Esophagus mucosa (tissue), 1 donor: ENCODE data around the gene CALU. TPM values are rescaled to one million over a fixed set of nuclear protein-coding genes. Genes with fewer than 3 reads are reported as not detected.

Experiments
- ATAC-seq: fragments of 200-7000 bp; cut with Tn5 transposase; one replicate; pipeline ENCODE4 v1.9.1; 2020
- total RNA-seq: library from RNA; stranded (reverse); gene quantifications from one replicate; pipeline ENCODE4 v1.2.4, GENCODE V29; 2023
- donor health status: DM: yes; HTN: yes; CAD: no.

CALU gene
- 21.4 TPM for total RNA-seq

DNA sequence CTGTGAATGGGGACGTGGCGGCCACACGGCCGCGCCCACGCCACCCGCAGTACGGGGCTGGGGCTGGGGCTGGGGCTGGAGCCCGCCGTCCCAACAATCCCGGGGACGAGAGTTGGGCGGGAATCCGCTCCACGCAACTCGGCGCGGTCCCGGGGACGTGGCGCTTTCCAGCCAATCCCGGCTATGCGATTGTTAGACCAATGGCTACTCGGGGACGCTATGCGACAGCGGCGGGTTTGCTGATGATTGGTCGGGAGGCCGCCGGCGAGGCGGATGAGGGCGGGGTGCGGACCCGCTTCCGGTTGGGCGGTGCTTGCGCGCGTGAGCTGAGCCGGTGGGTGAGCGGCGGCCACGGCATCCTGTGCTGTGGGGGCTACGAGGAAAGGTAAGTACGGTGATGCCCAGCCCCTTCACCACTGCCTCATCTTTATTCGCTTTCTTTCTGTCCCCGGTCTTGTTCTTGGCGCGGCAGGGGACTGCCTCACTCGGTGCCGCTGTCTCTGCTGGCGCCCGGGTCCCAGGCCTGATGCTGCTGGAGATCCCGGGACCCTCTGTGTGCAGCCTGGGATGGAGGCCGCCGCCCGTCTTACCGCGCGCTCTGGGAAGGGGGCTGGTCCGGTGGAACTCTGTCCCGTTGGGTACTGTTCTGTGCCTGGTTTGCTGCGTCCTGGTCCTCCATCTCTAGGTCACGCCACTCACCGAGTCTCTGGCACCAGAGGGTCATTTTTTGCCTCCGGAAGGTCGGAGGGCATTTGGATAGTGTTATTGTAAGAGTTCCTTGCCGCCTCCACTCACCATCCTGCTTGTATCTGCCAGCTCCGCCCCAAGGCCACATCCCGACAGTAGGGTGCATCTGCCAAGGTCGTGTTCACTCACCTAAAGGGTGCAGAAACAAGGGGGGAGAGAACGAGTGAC is at the start of gene CALU:
TSS of gene CALU (plus strand) at position 312 of the 915 bp plus-strand sequence. CDS start 9,225 bp downstream, outside the sequence.
- peak; percentile 99 for ATAC-seq

DNA sequence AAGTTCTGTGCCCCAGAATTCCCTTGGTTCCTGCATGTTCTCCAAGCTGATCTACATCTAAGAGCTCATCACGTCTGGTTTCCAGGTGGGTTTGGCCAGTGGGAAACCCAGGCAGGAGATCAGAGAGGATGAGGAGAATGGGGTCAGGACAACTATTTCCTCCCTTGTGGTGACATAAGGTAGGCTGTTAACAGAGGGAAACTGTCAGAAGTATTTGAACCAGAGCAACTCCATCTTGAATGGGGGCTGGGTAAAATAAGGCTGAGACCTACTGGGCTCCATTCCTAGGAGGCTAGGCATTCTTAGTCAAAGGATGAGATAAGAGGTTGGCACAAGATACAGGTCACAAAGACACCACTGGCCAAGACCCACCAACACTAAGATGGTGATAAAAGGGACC is 47.9 kb upstream of the CALU start:
- ATAC-seq, result no peak

DNA sequence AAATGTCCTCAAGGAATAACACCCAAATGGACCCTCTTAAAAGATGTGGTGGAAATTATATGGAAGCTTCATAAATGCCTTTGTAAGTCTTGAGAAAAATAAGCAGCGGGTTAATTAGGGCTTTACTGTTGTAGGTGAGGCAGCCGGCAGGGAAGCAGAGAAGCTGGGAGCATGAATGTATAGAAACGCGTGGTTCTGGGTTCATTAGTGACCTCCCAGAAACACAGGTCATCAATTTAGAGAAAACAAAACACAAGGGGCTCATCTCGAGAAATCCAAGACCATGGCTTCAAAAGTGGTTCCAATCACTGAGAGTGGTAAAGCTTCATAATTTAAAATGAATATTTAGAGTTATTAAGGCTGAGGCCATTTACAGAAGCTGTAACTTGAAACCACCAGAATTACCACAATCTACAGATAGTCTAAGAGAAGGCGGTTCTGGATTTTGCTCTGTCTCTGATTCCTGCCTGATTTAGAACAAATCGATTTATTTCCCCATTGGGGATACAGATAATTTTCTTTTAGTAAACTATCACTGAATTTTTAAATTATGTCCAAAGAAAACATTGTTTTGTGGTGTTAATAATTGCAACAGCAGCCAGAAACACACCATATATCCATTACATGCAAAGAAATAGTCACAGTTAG is 46.4 kb upstream of the CALU start:
- ATAC-seq, result no peak

DNA sequence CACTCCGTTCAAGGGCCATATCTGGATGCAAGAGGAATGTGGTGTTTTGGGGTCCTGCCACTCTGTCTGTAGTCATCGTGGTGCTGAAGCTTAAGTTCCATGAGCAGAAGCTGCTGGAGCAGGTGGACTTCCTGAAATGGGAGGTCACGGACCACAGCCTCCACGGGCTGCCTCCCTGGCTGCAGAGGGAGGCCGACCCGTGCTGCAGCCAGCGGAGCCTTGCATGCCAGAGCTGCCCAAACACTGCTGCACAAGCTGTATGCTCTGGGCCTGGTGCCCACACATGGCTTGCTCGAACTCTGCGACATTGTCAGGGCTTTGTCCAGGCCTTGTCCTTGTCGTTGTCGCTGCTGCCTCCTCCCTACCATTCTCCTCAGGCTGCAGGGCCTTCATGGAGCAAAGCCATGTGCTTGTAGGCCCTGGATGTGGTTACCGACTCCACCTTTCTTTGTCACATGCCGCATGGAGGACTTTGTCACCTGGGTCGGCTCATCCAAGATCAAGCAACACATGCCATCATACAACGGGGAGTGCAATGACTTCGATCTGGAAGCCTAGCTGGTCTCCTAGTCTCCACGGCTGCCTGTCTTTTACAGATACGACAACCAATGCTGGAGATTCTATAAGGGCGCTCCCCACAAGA is 45.7 kb upstream of the CALU start:
- ATAC-seq, result no peak

DNA sequence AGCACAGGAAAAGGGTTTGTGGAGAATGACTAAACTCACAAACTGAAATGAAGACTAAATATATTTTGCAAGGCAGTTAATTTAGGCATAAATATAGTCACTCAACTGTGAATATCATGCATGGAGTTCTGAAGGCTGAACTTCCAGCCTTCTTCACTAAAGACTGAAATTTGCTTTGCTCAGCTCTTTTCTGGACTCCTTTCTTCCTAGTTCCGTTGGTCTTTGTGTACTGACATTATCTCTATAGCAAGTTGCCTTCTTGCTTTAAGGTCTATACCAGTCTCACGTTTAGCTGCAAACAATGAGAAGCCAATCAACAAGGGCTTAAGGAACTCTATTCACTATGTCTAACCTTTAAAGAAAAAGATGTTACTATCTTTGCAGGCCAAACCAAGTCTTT is 44.4 kb upstream of the CALU start:
- ATAC-seq, result no peak

DNA sequence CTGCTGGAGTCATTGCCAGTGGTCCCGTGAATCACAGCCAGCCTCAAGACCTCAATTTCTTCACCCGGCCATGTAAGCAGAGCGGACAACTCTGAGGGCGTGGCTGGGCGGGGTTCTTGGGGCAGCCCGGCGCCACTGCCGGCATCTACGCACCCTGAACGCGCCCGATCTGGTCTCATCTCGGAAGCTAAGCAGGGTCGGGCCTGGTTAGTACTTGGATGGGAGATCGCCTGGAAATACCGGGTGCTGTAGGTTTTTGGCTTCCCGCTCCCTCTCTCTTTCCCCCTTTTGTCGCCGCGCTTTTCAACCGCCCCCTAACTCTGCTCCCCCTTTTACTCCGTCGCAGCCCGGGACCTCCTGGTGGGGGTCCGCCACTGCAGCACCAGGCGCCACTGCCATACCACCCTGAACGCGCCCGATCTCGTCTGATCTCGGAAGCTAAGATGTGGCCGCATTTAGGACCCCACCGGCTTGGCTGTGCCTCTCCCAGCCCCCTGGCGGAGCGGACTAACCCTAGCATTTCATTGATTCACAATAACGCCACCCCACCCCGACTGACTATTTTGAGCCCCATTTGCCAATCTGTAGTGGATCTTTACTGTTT is 41.8 kb upstream of the CALU start:
- peak; percentile 86 for ATAC-seq

DNA sequence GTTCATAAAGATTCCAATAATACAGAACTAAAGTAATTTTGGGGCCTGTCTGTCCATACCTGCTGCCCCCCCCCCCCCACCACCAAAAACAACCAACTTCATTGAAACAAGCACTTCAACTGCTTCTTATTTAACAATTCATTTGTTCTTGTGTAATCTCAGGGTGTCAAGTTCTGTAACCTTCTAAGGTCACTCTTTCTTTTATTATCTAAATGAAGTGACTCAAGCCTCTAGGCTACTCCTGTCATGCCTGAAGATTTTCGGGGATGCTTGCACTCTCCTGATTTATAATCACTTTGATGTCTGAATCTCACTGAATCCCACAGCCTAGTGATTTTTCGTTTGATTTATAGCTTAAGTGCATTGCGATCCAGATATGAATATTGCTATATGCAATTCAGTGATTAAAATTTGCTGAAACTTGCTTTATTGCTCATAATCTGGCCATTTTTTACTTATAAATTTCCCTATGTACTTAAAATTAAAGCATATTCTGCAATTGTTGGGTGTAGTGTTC is 39.9 kb upstream of the CALU start:
- no peak for ATAC-seq

DNA sequence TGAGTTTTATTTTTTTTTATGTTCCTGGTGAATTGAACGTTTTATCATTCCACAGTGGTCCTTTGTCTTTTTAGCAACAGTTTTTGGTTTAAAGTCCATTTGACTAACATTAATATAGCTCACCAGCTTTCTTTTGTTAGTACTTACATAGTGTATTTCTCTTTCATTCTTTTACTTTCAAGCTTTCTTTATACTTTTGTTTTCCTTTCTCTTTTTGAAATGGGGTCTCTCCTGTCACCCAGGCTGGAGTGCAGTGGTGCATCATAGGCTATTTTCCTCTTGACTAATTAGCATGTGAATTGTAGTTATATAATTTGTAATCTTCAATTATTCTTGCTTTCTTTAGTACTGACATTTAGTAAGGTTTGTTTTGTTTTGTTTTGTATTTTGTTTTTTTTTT is 39.3 kb upstream of the CALU start:
- no peak for ATAC-seq

DNA sequence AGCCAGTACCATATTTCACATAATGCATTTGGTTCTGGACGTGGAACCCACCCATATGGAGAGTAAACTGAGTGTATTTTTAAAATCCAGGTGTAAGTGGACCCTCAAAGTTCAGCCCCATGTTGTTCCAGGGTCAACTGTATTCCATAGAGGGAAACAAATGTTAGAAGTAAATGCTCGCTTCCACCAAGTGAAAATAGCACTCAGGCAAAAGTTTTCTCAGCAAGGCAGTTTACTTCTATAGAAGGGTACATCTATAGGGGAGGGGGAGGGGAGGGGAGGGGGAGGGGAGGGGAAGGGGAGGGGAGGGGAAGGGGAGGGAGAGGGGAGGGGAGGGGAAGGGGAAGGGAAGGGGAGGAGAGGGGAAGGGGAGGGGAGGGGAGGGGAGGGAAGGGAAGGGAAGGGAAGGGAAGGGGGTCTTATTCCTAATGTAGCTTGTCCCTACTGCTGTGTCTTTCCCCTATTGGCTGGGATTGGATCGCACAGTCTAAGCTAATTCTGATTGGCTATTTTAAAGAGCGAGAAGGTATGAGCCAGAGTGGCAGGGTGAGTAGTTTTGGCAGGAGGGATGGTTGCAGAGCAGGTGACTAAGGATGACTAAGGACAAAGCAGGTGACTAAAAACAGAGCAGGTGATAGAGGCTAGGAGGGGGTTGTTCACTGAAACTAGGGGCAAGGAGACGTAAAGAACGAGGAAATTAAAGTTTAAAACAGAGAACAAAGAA is 37.9 kb upstream of the CALU start:
- peak; percentile 50 for ATAC-seq

DNA sequence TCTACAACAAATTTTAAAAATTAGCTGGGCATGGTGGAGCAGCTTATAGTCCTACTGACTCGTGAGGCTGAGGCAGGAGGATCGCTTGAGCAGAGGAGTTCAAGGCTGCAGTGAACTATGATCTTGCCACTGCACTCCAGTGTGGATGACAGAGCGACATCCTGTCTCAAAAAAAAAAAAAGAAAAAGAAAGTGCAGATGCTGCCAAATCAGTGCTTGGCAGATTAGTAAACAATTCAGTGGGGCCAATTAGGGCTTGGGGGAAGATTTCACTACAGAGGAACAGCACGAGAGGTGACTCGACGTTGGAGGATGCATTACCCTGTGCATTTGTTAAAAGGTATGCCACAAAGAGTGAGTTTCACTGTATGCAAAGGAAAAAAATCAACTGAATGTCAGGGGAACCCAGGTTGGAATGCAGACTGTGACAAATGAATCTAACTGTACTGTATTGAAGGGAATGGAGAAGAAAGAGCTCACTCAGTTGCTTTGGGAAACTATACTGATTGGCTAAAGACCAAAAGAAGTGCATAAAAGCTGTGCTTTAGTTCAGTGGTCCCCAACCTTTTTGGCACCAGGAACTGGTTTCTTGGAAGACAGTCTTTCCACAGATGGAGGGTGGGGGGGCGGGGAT is 35.4 kb upstream of the CALU start:
- ATAC-seq, result no peak

DNA sequence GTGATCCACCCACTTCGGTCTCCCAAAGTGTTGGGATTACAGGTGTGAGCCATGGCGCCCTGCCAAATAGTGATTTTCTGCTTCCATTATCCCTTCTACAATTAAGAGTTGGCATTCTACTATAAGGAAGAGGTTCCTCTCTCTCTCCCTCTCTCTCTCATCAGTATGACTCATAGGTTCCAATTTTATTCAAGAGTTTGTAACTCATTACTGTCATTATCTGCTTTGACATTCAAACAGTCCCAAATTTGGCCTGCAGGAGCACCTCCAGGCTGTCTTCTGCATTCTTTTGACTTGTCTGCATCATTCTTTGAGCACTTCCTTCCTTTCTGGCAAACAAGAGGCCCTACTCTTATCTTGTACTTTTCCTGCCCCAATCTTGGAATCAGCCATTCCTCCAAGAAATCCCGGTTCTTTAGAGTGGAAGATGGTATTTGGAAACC is 33.2 kb upstream of the CALU start:
- peak; percentile 47 for ATAC-seq

DNA sequence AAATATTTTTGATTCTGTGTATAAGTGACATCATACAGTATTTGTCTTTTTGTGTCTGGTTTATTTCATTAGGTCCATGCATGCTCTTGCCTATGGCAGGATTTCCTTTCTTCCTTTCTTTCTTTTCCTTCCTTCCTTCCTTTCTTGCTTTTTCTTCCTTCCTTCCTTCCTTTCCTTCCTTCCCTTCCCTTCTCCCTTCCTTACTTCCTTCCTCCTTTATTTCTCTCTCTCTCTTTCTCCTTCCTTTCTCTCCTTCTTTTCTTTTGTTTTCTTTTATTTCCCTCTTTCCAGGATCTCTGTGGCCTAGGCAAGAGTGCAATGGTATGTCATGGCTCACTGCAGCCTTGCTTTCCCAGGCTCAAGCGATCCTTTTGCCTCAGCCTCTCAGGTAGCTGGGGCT is 31.4 kb upstream of the CALU start:
- ATAC-seq, result no peak

DNA sequence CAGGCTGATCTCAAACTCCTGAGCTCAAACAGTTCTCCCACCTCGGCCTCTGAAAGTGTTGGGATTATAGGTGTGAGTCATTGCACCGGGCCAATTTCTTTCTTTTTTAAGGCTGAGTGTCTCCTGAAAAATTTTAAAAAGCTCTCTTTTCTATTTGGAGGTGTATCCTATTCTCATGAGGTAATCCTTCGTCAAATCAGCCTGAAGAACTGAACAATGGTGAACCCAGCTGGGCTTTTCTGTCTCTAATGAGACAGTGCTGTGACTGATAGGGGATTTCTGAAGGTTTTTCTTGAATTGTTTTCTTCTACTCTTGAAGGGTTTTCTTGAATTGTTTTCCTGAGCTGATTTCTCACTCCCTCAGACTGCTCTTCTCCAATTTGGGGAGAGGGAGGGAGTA is 30.9 kb upstream of the CALU start:
- no peak for ATAC-seq

DNA sequence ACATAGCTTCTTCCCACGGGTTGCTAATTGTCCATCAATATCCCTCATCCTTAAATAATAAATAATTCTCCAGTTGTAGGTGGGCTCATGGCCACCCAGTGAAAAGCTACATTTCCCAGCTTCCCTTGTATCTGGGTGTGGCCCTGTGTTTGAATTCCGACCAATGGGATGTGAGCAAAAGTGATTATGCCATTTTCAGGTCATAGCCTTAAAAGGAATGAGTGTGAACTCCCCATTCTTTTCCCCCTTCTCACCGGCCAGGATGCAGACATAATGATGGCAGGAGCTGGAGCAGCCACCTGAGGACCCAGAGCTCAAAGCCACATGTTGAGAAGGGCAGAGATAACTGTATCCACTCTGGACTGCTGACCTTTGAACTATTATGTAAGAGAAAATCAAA is 30.3 kb upstream of the CALU start:
- no peak for ATAC-seq

DNA sequence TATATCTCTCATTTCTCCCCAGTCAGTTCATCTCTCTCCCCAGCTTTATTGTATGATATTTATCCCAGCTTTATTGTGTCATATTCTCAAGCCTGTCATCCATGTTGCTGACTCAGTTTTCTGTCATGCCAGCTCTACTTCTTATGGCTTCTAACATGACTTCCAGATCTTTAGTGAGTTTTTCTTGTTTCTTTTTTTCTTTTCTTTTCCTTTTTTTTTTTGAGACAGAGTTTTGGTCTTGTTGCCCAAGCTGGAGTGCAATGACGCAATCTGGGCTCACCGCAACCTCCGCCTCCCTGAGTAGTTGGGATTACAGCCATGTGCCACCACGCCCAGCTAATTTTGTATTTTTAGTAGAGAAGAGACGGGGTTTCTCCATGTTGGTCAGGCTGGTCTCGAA is 28.7 kb upstream of the CALU start:
- no peak for ATAC-seq

DNA sequence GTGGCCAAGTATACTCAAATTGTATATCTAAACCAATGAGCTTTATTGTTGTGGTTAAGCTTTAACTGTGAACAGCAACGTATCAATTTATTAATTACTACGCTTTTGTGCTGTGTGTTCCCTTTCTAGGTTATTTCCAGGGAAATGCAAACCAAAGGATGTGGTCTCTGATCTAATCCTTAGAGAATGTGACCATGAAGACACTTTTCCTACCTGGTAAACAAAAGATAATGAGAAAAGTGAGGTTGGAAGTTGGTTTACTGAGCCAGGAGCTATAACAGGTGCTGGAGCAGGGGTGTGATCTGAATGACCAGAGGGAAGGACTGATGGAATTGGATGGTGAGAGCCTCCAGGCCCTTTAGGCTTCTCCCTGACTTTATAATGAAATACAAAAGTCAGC is 25.4 kb upstream of the CALU start:
- no peak for ATAC-seq

DNA sequence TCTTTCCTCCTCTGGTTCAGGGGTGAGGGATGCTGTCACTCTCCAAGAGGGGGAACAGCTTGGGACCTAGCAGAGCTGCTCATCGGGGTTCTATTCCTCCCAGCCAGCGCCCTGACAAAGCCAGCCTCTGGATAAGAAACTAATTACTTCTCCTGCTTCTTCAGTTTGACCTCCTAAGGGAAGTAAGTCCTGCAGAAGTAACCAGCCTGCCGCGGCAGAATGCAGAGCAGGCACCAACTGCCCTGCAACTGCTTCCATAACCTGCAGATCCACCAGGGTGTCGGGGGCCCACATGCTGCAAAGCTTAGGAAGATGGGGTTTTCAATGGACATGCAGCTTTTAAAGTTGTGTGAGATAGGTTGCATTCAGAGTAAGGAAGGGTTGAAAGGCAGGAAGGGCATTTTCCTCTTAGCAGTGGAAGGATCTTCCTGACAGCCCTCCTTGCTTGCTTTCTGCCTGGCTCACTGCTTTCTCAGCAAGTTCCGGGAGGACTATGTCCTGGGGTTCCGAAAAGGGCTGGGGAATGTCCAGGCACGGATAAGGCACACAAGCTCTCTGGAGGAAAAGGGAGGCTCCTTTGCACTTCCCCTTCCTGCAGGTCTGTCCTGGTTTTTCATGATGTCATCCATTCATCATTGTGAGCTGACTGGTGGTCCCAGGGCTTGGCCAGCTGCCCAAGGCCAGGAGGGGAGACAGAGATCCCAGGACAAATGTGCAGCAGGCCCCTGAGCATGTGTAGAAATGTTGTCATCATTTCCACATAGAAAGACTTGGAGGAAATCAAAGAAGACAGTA is 24.3 kb upstream of the CALU start:
- ATAC-seq, result no peak

DNA sequence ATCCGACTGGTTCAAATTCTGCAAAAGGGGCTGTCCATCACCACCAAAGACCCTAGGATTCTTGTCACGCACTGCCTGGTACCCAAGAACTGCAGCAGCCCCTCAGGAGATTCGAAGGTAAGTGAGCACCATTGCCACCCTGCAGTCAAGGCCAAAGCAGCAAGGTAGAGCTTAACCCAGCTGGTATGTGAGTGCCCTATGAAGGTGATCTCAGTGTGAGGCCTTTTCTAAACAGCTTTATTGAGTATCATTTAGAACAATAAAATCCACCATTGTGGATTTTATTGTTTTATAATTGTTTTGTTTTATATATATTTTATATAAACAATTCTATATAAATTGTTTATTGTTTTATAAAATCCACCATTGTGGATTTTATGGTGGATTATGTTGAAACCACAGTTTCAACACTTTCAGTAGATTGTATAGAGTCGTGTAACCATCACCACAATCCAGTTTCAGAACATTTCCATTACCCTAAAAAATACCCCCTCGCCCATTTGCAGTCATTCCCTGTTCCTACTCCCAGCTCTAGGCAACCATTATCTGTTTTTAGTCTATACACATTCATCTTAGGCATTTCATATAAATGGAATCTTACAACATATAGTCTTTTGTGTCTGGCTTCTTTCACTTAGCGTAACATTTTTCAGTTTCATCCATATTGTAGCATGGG is 20.1 kb upstream of the CALU start:
- ATAC-seq, result no peak

DNA sequence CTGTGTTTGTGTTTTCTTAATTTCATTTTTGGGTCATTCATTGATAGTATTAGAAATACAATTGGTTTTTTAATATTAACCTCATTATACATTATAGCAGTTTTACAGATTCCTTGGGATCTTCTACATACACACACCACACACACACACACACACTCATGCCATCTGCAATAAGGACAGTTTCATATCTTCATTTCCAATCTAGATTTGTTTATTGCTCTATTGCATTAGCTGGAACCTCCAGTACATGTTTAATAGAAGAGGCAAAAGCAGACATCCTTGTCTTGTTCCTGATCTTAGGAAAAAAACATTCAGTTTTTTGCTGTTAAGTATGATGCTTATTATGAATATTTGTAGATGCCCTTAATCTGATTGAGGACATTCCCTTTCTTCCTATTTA is 17.8 kb upstream of the CALU start:
- ATAC-seq, result no peak

DNA sequence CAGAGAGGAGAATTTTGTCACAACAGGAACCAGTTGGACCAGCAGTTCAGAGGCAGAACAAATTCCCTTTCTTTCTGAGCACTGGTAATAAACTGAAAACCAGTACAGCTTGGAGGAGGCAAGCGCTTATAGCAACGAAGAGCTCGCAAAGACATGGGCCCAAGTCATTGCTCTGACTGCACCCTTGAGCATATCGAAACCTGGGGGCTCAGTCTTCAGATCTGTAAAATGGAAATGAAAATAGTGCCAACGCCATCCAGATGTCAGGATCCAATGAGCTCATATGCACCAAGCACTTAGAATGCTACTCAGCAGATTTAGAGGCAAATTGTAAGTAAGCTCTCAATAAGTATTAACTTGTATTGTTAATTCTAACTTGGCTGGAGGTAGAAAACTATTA is 14.4 kb upstream of the CALU start:
- ATAC-seq, result no peak
